NCI-H446 (cell line): ENCODE data around the gene LAMC2.

ENCODE experiments used
- DNase-seq, 2 experiments: peaks; one replicate each; lab custom pipeline; 2025; lab: John Stamatoyannopoulos, UW

LAMC2 gene

GRCh38 chr1:183287191-183287675, 101.2 kb downstream of the LAMC2 start:
- DNase-seq, result peak in 1 of 2 experiments; percentile 53

GRCh38 chr1:183288583-183288982, 102.5 kb downstream of the LAMC2 start:
- no peak for DNase-seq

GRCh38 chr1:183289051-183289496, 103.0 kb downstream of the LAMC2 start:
- peak in 1 of 2 experiments; percentile 42 for DNase-seq

GRCh38 chr1:183290628-183291027, 104.6 kb downstream of the LAMC2 start:
- DNase-seq, result no peak

- DNase-seq, result no peak
These were observed 105.2 kb downstream of the LAMC2 start for GRCh38 chr1:183291216-183291762.

- no peak for DNase-seq
These were observed 105.9 kb downstream of the LAMC2 start for GRCh38 chr1:183291802-183292514.

- no peak for DNase-seq
These were observed 107.2 kb downstream of the LAMC2 start for GRCh38 chr1:183293241-183293640.

GRCh38 chr1:183293876-183294275, 107.8 kb downstream of the LAMC2 start:
- no peak for DNase-seq
